Amygdala (tissue), 56 donors: ENCODE data around the gene FBXO42.
"Not testable (repeated sequence)": the region's sequence is repeated elsewhere in the genome, so short reads cannot be mapped to it uniquely, and the experiment has no call there.

ENCODE experiments used
- DNase-seq, 56 donors: peaks; one replicate each; lab custom pipeline; 2025; lab: John Stamatoyannopoulos, UW

FBXO42 gene

GRCh38 chr1:16246239-16246638 is 106.0 kb downstream of the FBXO42 start:
- not testable (repeated sequence) for DNase-seq

DNA sequence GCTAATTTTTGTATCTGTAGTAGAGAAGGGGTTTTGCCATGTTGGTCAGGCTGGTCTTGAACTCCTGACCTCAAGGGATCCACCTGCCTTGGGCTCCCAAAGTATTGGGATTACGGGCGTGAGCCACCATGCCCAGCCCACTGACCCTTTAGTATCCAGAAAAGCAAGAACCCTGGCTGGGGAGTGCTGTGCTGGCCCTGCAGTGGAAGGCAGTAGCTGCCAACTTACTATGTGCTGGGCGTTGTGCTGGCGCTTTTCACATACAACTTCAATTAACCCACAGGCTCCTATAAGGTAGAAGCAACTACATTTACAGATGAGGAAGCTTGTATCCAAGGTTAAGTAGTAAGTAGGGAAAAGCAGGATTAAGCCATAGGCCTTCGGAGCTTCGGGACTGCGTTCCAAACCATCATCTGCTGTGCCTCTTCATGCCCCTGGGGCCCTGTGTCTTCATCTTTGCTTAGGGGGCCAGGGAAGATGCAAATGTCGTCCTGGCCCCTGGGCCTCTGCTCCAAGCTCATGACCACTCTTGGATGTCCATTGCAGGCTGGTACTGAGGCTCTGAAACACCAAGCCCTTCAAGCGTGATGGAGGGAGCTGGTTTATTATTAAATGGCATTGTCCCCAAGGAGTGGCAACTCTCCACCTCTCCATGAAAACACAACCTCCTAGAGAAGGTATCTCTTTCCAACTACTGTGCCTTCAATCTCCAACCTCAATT is 106.6 kb downstream of the FBXO42 start:
- no peak for DNase-seq

GRCh38 chr1:16244650-16245285 is 107.5 kb downstream of the FBXO42 start:
- DNase-seq, result no peak

DNA sequence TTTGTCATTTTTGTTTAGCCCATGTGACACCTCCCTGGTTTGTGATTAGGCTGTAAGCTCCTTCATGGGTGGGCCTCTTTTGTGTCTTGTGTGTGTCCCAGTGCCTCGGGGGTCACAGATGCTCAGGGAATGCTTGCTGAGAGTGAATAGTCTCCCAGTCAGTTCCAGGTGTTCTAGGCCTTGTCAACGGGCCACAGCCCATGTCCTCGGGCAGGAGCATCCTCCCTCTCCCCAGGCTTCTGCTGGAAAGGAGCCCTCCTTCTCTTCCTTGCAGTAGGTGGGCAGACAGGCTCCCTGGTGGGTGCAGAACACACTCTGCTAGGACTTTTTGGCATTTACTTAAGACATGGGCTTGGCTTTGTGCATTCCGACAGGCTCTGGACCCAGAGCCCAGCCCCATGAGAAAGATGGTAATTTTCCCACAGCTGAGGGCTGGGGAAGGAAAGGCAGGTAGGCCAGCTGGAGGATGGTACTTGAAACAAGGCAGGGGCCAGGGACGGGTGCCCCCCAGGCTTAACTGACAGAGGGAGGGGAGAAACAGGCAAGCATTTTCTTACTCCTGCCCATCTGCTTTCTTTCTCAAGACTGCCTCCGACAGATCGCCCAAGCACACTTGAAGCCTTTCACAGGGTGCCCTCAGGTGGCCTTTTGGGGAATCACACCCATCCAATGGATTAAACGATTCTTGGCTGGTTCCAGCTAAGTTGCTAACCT is 108.2 kb downstream of the FBXO42 start:
- peak in 46 of 56 donors; percentile 9 to 86 (median 49) for DNase-seq

- DNase-seq, result no peak
Observed at GRCh38 chr1:16243215-16243610, 109.1 kb downstream of the FBXO42 start.

GRCh38 chr1:16242556-16243214 is 109.6 kb downstream of the FBXO42 start:
- no peak for DNase-seq

DNA sequence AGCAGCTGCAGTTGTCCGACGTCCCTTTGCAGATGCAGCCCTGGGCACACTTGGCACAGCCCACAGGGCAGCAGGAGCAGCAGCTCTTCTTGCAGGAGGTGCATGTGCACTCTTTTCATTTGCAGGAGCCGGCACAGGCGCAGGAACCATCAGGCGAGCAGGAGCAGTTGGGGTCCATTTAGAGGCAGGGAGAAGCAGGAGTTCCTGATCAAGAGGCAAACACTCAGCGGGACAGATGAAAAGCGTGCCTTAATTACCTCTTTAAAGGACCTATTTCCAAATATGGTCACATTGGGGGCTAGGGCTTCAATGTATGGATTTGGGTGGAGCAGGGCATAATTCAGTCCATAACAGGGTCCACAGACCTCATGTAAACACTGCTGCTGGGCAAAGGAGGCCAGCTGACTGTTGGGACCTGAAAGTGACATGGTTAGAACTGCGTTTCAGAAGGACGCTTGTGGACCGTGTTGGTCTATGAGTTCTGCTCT is 111.0 kb downstream of the FBXO42 start:
- no peak for DNase-seq

- no peak for DNase-seq
Observed at GRCh38 chr1:16239972-16240491, 112.2 kb downstream of the FBXO42 start.

GRCh38 chr1:16237343-16237830 is 114.9 kb downstream of the FBXO42 start:
- no peak for DNase-seq

DNA sequence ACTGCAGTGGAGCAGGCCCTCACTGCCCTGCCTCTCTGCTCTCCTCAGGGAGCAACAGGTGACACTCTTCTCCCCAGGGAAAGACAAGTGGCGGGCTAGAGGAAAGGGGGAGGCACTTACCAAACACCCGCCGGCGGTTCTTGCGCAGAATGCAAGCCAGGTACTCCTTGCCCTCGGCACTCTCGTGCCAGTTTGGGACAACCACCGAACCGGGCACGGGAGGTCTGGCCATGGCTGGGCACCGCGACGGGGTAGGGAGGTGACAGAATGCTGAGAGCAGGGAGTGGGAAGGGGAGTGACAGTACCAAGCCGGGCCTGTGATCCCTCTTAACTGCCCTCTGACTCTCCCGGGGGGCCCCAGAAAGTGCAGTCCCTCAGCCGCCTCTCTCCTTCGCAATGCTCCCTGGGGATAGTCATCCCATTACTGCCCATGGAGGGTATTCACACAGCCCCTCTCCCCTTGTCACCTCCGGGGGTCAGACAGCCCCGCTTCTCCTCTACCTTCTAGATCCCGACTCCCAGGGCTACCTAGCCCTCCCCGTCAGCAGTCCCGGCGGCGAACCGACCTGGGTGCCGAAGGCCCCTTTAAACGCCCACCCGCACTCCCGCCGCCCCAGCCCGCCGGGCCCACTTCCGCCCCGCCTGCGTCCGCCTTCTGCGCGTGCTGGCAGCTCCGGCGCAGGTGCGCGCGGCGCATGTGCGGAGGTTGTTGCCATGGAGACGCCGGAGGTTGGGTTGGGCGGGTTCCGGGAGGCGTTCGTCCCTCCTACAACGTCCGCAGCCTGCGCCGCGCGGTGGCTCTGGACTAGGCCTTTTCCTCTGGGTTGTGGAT is 115.6 kb downstream of the FBXO42 start, which contains the start of gene CPLANE2:
TSS of gene CPLANE2 (minus strand) at position 673 of the 832 bp plus-strand sequence. CDS start at position 232, 441 bp downstream.
- DNase-seq, result peak in 54 of 56 donors; percentile 33 to 91 (median 78)

DNA sequence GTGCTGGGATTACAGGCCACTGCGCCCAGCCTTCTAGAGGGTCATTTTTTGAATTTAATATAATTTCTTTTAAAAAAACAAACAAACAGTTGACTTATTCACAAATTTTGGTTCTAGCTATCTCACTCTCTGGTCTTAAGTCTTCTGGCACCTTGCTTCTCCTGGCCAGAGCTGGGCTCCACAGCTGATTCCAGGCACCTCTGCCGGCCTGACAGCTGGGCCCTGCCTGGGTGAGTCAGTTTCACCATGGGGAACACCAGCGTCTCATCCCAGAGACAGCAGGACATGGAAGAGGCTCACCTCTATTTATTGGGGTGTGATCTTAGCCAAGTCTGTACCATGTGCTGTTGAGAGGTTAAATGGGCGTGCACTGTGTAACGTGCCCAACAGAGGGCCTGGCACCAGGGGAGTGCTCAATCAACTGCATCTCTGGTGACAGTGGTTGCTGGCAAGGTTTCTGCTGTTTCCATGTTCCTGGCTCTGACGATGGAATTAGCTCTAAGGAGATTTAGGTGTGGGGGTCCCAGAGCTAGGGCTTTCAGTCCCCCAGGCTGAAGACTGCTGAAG is 116.3 kb downstream of the FBXO42 start:
- no peak for DNase-seq

DNA sequence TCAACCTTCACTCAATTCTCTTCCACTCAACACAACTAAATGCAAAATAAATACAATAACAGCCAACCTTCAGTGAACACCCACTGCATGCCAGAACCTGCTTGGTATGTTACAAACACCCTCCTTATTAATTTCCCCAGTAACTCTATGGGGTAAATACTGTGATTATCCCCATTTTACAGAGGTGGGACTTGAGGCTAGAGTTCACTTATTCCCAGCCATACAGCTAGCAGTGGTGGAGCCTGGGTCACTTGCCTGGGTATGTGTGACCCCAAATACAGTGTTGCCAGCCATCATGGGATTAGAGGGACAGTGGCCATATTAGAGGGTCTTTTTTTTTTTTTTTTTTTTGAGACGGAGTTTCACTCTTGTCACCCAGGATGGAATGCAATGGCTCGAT is 116.9 kb downstream of the FBXO42 start:
- no peak for DNase-seq

DNA sequence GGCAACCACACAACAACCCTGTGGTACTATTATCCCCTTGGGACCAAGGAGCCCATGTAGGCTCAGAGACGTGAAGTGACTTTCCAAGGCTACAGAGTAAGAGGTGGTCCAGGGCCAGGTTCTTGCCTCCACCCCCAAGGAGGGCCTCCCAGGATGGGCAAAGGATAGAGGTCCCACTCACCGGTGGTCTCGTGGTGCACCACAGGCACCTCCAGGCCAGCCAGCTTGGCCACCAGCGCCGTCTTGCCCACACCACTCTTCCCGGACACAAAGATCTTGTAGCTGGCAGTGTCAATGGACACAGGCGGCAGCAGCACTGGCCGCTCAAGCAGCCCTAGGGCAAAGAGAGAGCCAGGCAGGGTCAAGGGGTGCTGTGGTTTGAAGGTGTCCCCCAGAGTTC is 118.8 kb downstream of the FBXO42 start:
- no peak for DNase-seq

- no peak for DNase-seq
Observed at GRCh38 chr1:16232316-16232710, 120.0 kb downstream of the FBXO42 start.

- peak in 1 of 56 donors; percentile 12 for DNase-seq
Observed at GRCh38 chr1:16231331-16232315, 120.7 kb downstream of the FBXO42 start.

DNA sequence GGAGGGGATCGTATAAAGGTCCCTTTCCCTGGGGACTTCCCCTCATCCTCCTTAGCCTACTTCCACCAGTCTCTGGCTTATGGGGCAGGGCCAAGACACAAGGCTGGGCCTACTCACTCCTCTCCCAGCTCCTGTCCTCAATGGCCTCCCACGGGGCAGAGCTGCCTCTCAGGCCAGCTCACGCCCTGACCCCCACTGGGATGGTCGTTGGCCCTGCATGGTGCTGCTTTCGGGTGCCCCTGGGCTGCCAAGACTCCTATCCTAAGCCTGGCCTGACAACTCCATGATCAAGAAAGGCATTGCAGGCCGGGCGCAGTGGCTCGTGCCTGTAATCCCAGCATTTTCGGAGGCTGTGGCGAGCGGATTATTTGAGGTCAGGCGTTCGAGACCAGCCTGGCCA is 121.5 kb downstream of the FBXO42 start:
- no peak for DNase-seq

DNA sequence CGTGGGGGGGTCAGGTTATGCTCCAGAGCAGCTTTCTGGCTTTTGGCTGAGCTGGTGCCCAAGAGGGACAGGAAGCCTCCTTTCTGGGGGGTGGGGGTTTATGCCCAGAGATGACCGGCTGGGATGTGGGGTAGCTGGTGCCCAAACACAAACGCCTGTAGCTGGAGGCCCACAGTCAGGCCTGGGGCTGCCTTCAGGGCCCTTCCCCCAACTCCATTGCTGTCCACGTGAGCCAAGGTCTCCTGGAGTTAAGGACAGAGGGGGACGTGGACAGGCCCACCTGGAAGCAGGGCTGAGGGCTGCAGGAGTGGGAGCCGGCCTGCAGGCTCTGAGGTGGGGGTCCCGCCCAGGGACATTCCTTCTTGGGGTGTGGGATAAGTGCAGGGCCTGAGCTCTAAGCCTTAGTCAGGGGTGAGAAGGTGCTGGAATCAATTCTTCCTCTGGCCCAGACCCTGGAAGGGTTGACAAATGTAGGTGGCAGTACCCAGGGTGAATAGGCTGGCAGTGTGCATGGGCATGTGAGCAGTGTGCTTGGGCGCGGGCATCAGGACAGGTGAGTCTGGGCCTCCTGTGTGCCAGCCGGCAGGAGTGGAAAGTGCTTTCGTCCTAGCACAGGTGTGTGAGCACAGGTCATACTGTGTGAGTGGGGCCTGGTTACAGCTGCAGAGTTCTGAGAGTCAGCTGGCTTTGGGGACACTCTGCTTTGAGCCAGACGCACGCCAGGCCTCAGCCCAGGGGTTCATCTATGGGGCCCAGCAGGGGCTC is 122.1 kb downstream of the FBXO42 start:
- DNase-seq, result no peak
